ENCODE measurements around the gene AFF1. TPM values are rescaled to one million over a fixed set of nuclear protein-coding genes. Genes with fewer than 3 reads are reported as not detected.

AFF1 gene
- total and polyA plus RNA-seq, 2 donors (not counting 1 experiment from before 2014, with no cell fraction given), result 15.5 to 21.1 TPM

GRCh38 chr4:87005690-87006425, 71.0 kb downstream of the AFF1 start:
- no peak for TF ChIP-seq EZH2 (IDR thresholded peaks at IDR 0.05; ENCODE audit: low read length, missing control alignments)
- TF ChIP-seq CTCF (conservative IDR thresholded peaks at IDR 0.05 in 1 of 2, IDR thresholded peaks at IDR 0.05 in 1 of 2; ENCODE audit: low read depth in 1 of 2, low read length in 2 of 2), result no peak
- Histone ChIP-seq H2AFZ (ENCODE audit: low read length) (peak overlapping the region; percentile 39), H3K9ac (ENCODE audit: insufficient read depth, low read length) (peak overlapping the region; percentile 96), H3K27ac (ENCODE audit: insufficient read depth, low read length) (peak overlapping the region; percentile 97), H4K20me1 (ENCODE audit: control insufficient read depth, extremely low read depth, insufficient read depth, low read length) (no peaks in the 10 kb centered on the region), H3K27me3 (ENCODE audit: control insufficient read depth, insufficient read depth, low read length) (no peaks in the 10 kb centered on the region), H3K9me3 (ENCODE audit: control insufficient read depth, insufficient read depth, low read depth, low read length) (no peaks in the 10 kb centered on the region), H3K36me3 (ENCODE audit: control insufficient read depth, insufficient read depth, low read length) (no peaks in the 10 kb centered on the region), H3K4me3 (replicated peaks in 1 of 4; ENCODE audit: control extremely low read depth in 1 of 4, insufficient read depth in 1 of 4, low read depth in 3 of 4, low read length in 4 of 4) (peak overlapping the region; percentile 70 to 99 (median 78)), H3K4me2 (ENCODE audit: extremely low read depth, insufficient read depth, low read length) (peak overlapping the region; percentile 80), H3K4me1 (ENCODE audit: control insufficient read depth, extremely low read depth, insufficient read depth, low read length) (peaks cover 6% of the 10 kb centered on the region), H3K79me2 (ENCODE audit: control insufficient read depth, insufficient read depth, low read length) (peaks cover 31% of the 10 kb centered on the region)
- DNase-seq (ENCODE audit: low read depth in 2 of 2), result peak in 1 of 2 donors; percentile 18

- no peak for DNase-seq (ENCODE audit: low read depth in 2 of 2)
- Histone ChIP-seq H3K79me2 (ENCODE audit: control insufficient read depth, insufficient read depth, low read length) (peaks cover 33% of the 10 kb centered on the region), H3K36me3 (ENCODE audit: control insufficient read depth, insufficient read depth, low read length) (no peaks in the 10 kb centered on the region)
Measured at GRCh38 chr4:87006426-87006675, 71.5 kb downstream of the AFF1 start.

More at GRCh38 chr4:87006426-87006675, 71.5 kb downstream of the AFF1 start:
- TF ChIP-seq CTCF (conservative IDR thresholded peaks at IDR 0.05 in 1 of 2, IDR thresholded peaks at IDR 0.05 in 1 of 2; ENCODE audit: low read depth in 1 of 2, low read length in 2 of 2), result peak in 1 of 2 donors; percentile 40
- TF ChIP-seq EZH2 (IDR thresholded peaks at IDR 0.05; ENCODE audit: low read length, missing control alignments), result no peak
- peak overlapping the region; percentile 39 for H2AFZ ChIP-seq (ENCODE audit: low read length)
- H3K9me3 ChIP-seq (ENCODE audit: control insufficient read depth, insufficient read depth, low read depth, low read length), result no peaks in the 10 kb centered on the region
- H4K20me1 ChIP-seq (ENCODE audit: control insufficient read depth, extremely low read depth, insufficient read depth, low read length), result no peaks in the 10 kb centered on the region
- peak overlapping the region; percentile 80 for H3K4me2 ChIP-seq (ENCODE audit: extremely low read depth, insufficient read depth, low read length)
- peak overlapping the region; percentile 97 for H3K27ac ChIP-seq (ENCODE audit: insufficient read depth, low read length)
- H3K4me3 ChIP-seq (replicated peaks in 1 of 4; ENCODE audit: control extremely low read depth in 1 of 4, insufficient read depth in 1 of 4, low read depth in 3 of 4, low read length in 4 of 4), result peak overlapping the region; percentile 70 to 99 (median 78)
- peak overlapping the region; percentile 96 for H3K9ac ChIP-seq (ENCODE audit: insufficient read depth, low read length)
- no peaks in the 10 kb centered on the region for H3K27me3 ChIP-seq (ENCODE audit: control insufficient read depth, insufficient read depth, low read length)
- peaks cover 6% of the 10 kb centered on the region for H3K4me1 ChIP-seq (ENCODE audit: control insufficient read depth, extremely low read depth, insufficient read depth, low read length)
